ENCODE results near the gene TRIM40. TPM values are rescaled to one million over a fixed set of nuclear protein-coding genes. Genes with fewer than 3 reads are reported as not detected.

TRIM40 gene
- total and polyA plus RNA-seq, 2 of the 13 experiments (the other 11 are each of a cell fraction or from before 2014, with no cell fraction given): 0.58 TPM; not detected in 1

- TF ChIP-seq SAFB2 (CRISPR knock-in tag; IDR thresholded peaks at IDR 0.05; ENCODE audit: borderline replicate concordance, low read depth): peak; percentile 90
- TF ChIP-seq ZNF256 (CRISPR knock-in tag; conservative IDR thresholded peaks at IDR 0.05): 0 out of 2 replicates have a peak, but pooled peaks have one; percentile 89
- TF ChIP-seq ZSCAN20 (CRISPR knock-in tag; IDR thresholded peaks at IDR 0.05; ENCODE audit: borderline replicate concordance): 0 out of 2 replicates have a peak, but pooled peaks have one; percentile 50
- TF ChIP-seq NRL (CRISPR knock-in tag; IDR thresholded peaks at IDR 0.05; ENCODE audit: borderline replicate concordance): peak; percentile 95
- TF ChIP-seq MAFF (IDR thresholded peaks at IDR 0.05; ENCODE audit: low read depth, low read length): no peak
- no peak for TF ChIP-seq ZNF674 (CRISPR knock-in tag; IDR thresholded peaks at IDR 0.05; ENCODE audit: low read depth)
- TF ChIP-seq SNAPC5 (CRISPR knock-in tag; IDR thresholded peaks at IDR 0.05; ENCODE audit: borderline replicate concordance): 0 out of 2 replicates have a peak, but pooled peaks have one; percentile 7
- TF ChIP-seq ZNF333 (CRISPR knock-in tag; IDR thresholded peaks at IDR 0.05; ENCODE audit: borderline replicate concordance): peak; percentile 96; the same call in 1 of the 2 replicates
- peak; percentile 59; the same call in 1 of the 2 replicates for TF ChIP-seq RERE (CRISPR knock-in tag; IDR thresholded peaks at IDR 0.05; ENCODE audit: low read depth)
- no peak for TF ChIP-seq ZNF354B (CRISPR knock-in tag; IDR thresholded peaks at IDR 0.05)
- TF ChIP-seq YY1 (IDR thresholded peaks at IDR 0.05; ENCODE audit: insufficient read depth, insufficient replicate concordance, low read depth, low read length): peak; percentile 68
- peak; percentile 28; the same call in 1 of the 2 replicates for TF ChIP-seq DR1 (CRISPR knock-in tag; IDR thresholded peaks at IDR 0.05)
- TF ChIP-seq KDM3A (CRISPR knock-in tag; IDR thresholded peaks at IDR 0.05; ENCODE audit: low read depth): no peak; the same call in 1 of the 2 replicates
- TF ChIP-seq HMG20A (CRISPR knock-in tag; IDR thresholded peaks at IDR 0.05; ENCODE audit: borderline replicate concordance): 0 out of 2 replicates have a peak, but pooled peaks have one; percentile 9
- TF ChIP-seq BRD4 (CRISPR knock-in tag; IDR thresholded peaks at IDR 0.05): no peak
- no peak for TF ChIP-seq NFYC (CRISPR knock-in tag; IDR thresholded peaks at IDR 0.05)
- TF ChIP-seq ZNF547 (CRISPR knock-in tag; IDR thresholded peaks at IDR 0.05): peak; percentile 87
- TF ChIP-seq ZNF788 (CRISPR knock-in tag; IDR thresholded peaks at IDR 0.05; ENCODE audit: borderline replicate concordance): no peak; the same call in 1 of the 2 replicates
- 0 out of 2 replicates have a peak, but pooled peaks have one; percentile 22 for TF ChIP-seq RCOR2 (CRISPR knock-in tag; IDR thresholded peaks at IDR 0.05)
- no peak; the same call in 1 of the 2 replicates for TF ChIP-seq ZNF569 (CRISPR knock-in tag; IDR thresholded peaks at IDR 0.05; ENCODE audit: borderline replicate concordance)
- TF ChIP-seq ATM (IDR thresholded peaks at IDR 0.05; ENCODE audit: borderline replicate concordance): no peak
- TF ChIP-seq SSRP1 (CRISPR knock-in tag; IDR thresholded peaks at IDR 0.05): no peak; the same call in 1 of the 2 replicates
- no peak for TF ChIP-seq SMC3 (IDR thresholded peaks at IDR 0.05; ENCODE audit: low read length)
- TF ChIP-seq PAX8 (CRISPR knock-in tag; IDR thresholded peaks at IDR 0.05; ENCODE audit: borderline replicate concordance): no peak
Observed at GRCh38 chr6:30101444-30102413, 34.2 kb upstream of the TRIM40 start (continued).

Data from HepG2 (cell line).